GM23338 (cell line): ENCODE data around the gene SMOC2. TPM values are rescaled to one million over a fixed set of nuclear protein-coding genes. Genes with fewer than 3 reads are reported as not detected.

Source experiments
- EZH2 ChIP-seq: fragments of 200-600 bp; sonication (generic); IDR thresholded peaks from one replicate; pipeline ENCODE4 v1.8.0; 2017; ENCODE audit warnings: antibody characterized with exemption, mild to moderate bottlenecking, low read depth; ENCODE audit not compliant: unreplicated experiment
- JUNB ChIP-seq: IDR thresholded peaks from one replicate; pipeline ENCODE4 v1.6.1; 2016; ENCODE audit warnings: antibody characterized with exemption; ENCODE audit not compliant: unreplicated experiment
- NANOG ChIP-seq: IDR thresholded peaks from 2 replicates; pipeline ENCODE4 v1.6.1; 2016; ENCODE audit warnings: antibody characterized with exemption, borderline replicate concordance
- STAT1 ChIP-seq: IDR thresholded peaks from one replicate; pipeline ENCODE4 v1.6.1; 2016; ENCODE audit warnings: antibody characterized with exemption; ENCODE audit not compliant: unreplicated experiment
- polyA plus RNA-seq: library from polyadenylated mRNA; unstranded; fragments of >200 nt; fragmentation: Nextera tagmentation; extraction: Ambion mirVana; gene quantifications from 2 replicates; pipeline ENCODE4 v1.2.1, GENCODE V29; 2016
- total RNA-seq: library from RNA; depleted of rRNA; stranded (reverse); fragments of >200 nt; shearing (Covaris generic); gene quantifications from 2 replicates; pipeline ENCODE4 v1.2.3, GENCODE V29; 2014
- TF ChIP-seq, protein P1 (sequence below): fragments of 250-450 bp; sonication (Bioruptor Pico); IDR thresholded peaks from 2 replicates; pipeline ENCODE4 v1.5.0; 2020; ENCODE audit warnings: mild to moderate bottlenecking, moderate library complexity
- TF ChIP-seq, protein P2 (sequence below), 2 experiments: fragments of 200-600 bp in 1 of 2; sonication (generic) in 1 of 2; conservative IDR thresholded peaks; 2 replicates each; pipeline versions ENCODE4 v1.5.1 to v1.6.1; 2016 to 2017; ENCODE audit warnings: antibody characterized with exemption in 2 of 2, low read depth in 2 of 2, mild to moderate bottlenecking in 2 of 2, moderate library complexity in 1 of 2

Gene SMOC2
- total and polyA plus RNA-seq, 2 experiments from 2014 or later, result 4.3 to 6.5 TPM

DNA sequence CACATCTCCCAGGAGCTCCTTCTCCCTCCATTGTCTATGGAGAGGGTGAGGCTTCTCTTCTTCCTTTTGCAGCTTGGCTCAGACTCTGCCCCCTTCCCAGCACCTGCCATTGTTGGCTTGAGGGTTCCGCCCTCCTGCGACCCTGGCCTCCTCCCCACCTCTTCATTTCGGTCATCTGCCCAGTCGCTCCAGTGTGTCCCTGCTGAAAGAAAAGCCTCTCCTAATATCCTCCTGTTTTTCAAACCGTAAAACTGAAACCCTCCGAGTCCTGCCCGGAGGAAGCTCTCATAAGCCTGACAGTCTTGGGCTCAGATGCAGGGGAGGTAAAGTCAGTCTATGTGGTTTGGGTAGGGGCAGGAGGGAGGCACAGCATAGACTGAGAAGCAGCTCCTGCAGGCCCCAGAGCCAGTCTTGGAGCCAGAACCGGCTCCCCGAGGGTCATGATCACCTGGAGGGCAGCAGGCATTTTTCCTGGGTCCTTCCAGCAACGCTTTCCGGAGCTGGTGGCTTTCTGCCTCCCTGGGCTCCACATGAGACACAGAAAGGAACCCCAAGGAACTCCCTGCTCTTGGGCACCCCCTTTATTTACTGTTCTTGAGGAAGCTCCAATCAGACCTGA is 235.1 kb downstream of the SMOC2 start (continued):
- TF ChIP-seq, protein P1, sequence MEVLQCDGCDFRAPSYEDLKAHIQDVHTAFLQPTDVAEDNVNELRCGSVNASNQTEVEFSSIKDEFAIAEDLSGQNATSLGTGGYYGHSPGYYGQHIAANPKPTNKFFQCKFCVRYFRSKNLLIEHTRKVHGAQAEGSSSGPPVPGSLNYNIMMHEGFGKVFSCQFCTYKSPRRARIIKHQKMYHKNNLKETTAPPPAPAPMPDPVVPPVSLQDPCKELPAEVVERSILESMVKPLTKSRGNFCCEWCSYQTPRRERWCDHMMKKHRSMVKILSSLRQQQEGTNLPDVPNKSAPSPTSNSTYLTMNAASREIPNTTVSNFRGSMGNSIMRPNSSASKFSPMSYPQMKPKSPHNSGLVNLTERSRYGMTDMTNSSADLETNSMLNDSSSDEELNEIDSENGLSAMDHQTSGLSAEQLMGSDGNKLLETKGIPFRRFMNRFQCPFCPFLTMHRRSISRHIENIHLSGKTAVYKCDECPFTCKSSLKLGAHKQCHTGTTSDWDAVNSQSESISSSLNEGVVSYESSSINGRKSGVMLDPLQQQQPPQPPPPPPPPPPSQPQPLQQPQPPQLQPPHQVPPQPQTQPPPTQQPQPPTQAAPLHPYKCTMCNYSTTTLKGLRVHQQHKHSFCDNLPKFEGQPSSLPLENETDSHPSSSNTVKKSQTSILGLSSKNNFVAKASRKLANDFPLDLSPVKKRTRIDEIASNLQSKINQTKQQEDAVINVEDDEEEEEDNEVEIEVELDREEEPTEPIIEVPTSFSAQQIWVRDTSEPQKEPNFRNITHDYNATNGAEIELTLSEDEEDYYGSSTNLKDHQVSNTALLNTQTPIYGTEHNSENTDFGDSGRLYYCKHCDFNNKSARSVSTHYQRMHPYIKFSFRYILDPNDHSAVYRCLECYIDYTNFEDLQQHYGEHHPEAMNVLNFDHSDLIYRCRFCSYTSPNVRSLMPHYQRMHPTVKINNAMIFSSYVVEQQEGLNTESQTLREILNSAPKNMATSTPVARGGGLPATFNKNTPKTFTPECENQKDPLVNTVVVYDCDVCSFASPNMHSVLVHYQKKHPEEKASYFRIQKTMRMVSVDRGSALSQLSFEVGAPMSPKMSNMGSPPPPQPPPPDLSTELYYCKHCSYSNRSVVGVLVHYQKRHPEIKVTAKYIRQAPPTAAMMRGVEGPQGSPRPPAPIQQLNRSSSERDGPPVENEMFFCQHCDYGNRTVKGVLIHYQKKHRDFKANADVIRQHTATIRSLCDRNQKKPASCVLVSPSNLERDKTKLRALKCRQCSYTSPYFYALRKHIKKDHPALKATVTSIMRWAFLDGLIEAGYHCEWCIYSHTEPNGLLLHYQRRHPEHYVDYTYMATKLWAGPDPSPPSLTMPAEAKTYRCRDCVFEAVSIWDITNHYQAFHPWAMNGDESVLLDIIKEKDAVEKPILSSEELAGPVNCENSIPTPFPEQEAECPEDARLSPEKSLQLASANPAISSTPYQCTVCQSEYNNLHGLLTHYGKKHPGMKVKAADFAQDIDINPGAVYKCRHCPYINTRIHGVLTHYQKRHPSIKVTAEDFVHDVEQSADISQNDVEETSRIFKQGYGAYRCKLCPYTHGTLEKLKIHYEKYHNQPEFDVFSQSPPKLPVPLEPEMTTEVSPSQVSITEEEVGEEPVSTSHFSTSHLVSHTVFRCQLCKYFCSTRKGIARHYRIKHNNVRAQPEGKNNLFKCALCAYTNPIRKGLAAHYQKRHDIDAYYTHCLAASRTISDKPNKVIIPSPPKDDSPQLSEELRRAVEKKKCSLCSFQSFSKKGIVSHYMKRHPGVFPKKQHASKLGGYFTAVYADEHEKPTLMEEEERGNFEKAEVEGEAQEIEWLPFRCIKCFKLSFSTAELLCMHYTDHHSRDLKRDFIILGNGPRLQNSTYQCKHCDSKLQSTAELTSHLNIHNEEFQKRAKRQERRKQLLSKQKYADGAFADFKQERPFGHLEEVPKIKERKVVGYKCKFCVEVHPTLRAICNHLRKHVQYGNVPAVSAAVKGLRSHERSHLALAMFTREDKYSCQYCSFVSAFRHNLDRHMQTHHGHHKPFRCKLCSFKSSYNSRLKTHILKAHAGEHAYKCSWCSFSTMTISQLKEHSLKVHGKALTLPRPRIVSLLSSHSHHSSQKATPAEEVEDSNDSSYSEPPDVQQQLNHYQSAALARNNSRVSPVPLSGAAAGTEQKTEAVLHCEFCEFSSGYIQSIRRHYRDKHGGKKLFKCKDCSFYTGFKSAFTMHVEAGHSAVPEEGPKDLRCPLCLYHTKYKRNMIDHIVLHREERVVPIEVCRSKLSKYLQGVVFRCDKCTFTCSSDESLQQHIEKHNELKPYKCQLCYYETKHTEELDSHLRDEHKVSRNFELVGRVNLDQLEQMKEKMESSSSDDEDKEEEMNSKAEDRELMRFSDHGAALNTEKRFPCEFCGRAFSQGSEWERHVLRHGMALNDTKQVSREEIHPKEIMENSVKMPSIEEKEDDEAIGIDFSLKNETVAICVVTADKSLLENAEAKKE (CRISPR knock-in tag), result no peak
- TF ChIP-seq, protein P2, sequence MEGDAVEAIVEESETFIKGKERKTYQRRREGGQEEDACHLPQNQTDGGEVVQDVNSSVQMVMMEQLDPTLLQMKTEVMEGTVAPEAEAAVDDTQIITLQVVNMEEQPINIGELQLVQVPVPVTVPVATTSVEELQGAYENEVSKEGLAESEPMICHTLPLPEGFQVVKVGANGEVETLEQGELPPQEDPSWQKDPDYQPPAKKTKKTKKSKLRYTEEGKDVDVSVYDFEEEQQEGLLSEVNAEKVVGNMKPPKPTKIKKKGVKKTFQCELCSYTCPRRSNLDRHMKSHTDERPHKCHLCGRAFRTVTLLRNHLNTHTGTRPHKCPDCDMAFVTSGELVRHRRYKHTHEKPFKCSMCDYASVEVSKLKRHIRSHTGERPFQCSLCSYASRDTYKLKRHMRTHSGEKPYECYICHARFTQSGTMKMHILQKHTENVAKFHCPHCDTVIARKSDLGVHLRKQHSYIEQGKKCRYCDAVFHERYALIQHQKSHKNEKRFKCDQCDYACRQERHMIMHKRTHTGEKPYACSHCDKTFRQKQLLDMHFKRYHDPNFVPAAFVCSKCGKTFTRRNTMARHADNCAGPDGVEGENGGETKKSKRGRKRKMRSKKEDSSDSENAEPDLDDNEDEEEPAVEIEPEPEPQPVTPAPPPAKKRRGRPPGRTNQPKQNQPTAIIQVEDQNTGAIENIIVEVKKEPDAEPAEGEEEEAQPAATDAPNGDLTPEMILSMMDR (conservative IDR thresholded peaks at IDR 0.05; ENCODE audit: low read depth in 2 of 2), result no peak
- no peak for TF ChIP-seq NANOG
- TF ChIP-seq EZH2, result no peak
- no peak for TF ChIP-seq JUNB
- no peak for TF ChIP-seq STAT1
